Mesendoderm (in vitro differentiated cells): ENCODE data around the gene SCUBE3.
A peak's percentile ranks its signal among the peaks of the same experiment; 100 is the strongest.

Source experiments
- DNase-seq: peaks from one replicate; pipeline ENCODE4 v3.0.0; 2013
- H2AK5ac ChIP-seq: 2 replicates; pipeline ENCODE4 v1.6.1; 2013; ENCODE audit warnings: low read length, inconsistent platforms
- H2BK120ac ChIP-seq: 2 replicates; pipeline ENCODE4 v1.6.1; 2013; ENCODE audit warnings: low read depth, mild to moderate bottlenecking, low read length, moderate library complexity, mixed read lengths
- H2BK15ac ChIP-seq: replicated peaks from 2 replicates; pipeline ENCODE4 v1.6.1; 2013; ENCODE audit warnings: low read depth, mild to moderate bottlenecking, moderate library complexity
- H2BK5ac ChIP-seq: 2 replicates; pipeline ENCODE4 v1.6.1; 2013; ENCODE audit warnings: low read length, inconsistent platforms
- H3K18ac ChIP-seq: 2 replicates; pipeline ENCODE4 v1.6.1; 2013; ENCODE audit warnings: mild to moderate bottlenecking, low read length, mixed read lengths
- H3K23ac ChIP-seq: one replicate; pipeline ENCODE4 v1.6.1; 2013; ENCODE audit warnings: low read length
- H3K27ac ChIP-seq: 2 replicates; pipeline ENCODE4 v1.5.1; 2013; ENCODE audit warnings: low read depth, mild to moderate bottlenecking, inconsistent platforms, low read length, moderate library complexity
- H3K27me3 ChIP-seq: 2 replicates; pipeline ENCODE4 v1.6.1; 2013; ENCODE audit warnings: low read length, control low read depth, mild to moderate bottlenecking, inconsistent platforms; ENCODE audit not compliant: insufficient read depth, poor library complexity
- H3K36me3 ChIP-seq: 2 replicates; pipeline ENCODE4 v1.6.1; 2013; ENCODE audit warnings: low read length, inconsistent platforms; ENCODE audit not compliant: control insufficient read depth, insufficient read depth
- H3K4ac ChIP-seq: one replicate; pipeline ENCODE4 v1.6.1; 2013; ENCODE audit warnings: low read depth, mild to moderate bottlenecking, low read length, moderate library complexity
- H3K4me1 ChIP-seq: 2 replicates; pipeline ENCODE4 v1.6.1; 2013; ENCODE audit warnings: low read depth, low read length, inconsistent platforms; ENCODE audit not compliant: control insufficient read depth
- H3K4me2 ChIP-seq: 2 replicates; pipeline ENCODE4 v1.6.1; 2013; ENCODE audit warnings: low read length
- H3K4me3 ChIP-seq: 2 replicates; pipeline ENCODE4 v1.5.1; 2013; ENCODE audit warnings: mild to moderate bottlenecking, low read length
- H3K56ac ChIP-seq: one replicate; pipeline ENCODE4 v1.6.1; 2013; ENCODE audit warnings: low read length
- H3K79me1 ChIP-seq: 2 replicates; pipeline ENCODE4 v1.6.1; 2013; ENCODE audit warnings: low read length, inconsistent platforms
- H3K79me2 ChIP-seq: 2 replicates; pipeline ENCODE4 v1.6.1; 2013; ENCODE audit warnings: mild to moderate bottlenecking, low read length; ENCODE audit not compliant: control insufficient read depth, insufficient read depth
- H3K9ac ChIP-seq: 2 replicates; pipeline ENCODE4 v1.6.1; 2013; ENCODE audit warnings: low read length, inconsistent platforms
- H4K5ac ChIP-seq: one replicate; pipeline ENCODE4 v1.6.1; 2013; ENCODE audit warnings: low read length
- H4K8ac ChIP-seq: one replicate; pipeline ENCODE4 v1.6.1; 2013; ENCODE audit warnings: low read depth, mild to moderate bottlenecking, control low read depth, low read length, moderate library complexity
- WGBS: extraction: QIAGEN DNeasy Blood & Tissue Kit; methylation state at CpG from one replicate; pipeline ENCODE4 v1.1.7; 2013; ENCODE audit warnings: low lambda C conversion rate, missing lambda C conversion rate; ENCODE audit not compliant: insufficient coverage; ENCODE audit errors: extremely low coverage; 5-methylcytosine and 5-hydroxymethylcytosine counted together

SCUBE3 gene

GRCh38 chr6:35183281-35183680, 30.5 kb upstream of the SCUBE3 start:
- H3K23ac ChIP-seq: no peak overlapping the region
- no peak overlapping the region for H3K4me3 ChIP-seq
- no peak for DNase-seq
- no peak overlapping the region for H3K27ac ChIP-seq
- H2BK5ac ChIP-seq: no peak overlapping the region
- H2BK120ac ChIP-seq: no peak overlapping the region
- H3K18ac ChIP-seq: no peak overlapping the region
- no peak overlapping the region for H3K4me2 ChIP-seq
- no peaks in the 10 kb centered on the region for H3K36me3 ChIP-seq
- H3K56ac ChIP-seq: no peak overlapping the region
- H3K4ac ChIP-seq: no peak overlapping the region
- H3K27me3 ChIP-seq: no peaks in the 10 kb centered on the region
- H4K5ac ChIP-seq: no peak overlapping the region
- no peak overlapping the region for H4K8ac ChIP-seq
- WGBS: no CpG with 5 or more reads among the region's 2 CpGs
- H3K9ac ChIP-seq: no peak overlapping the region
- H2AK5ac ChIP-seq: no peak overlapping the region
- H3K79me2 ChIP-seq: no peaks in the 10 kb centered on the region
- H3K4me1 ChIP-seq: peaks cover 6% of the 10 kb centered on the region
- H2BK15ac ChIP-seq: no peak overlapping the region
- no peaks in the 10 kb centered on the region for H3K79me1 ChIP-seq

- Histone ChIP-seq H3K4me1 (peaks cover 6% of the 10 kb centered on the region), H3K27me3 (no peaks in the 10 kb centered on the region), H3K79me2 (no peaks in the 10 kb centered on the region), H2AK5ac (no peak overlapping the region), H3K27ac (no peak overlapping the region), H3K79me1 (no peaks in the 10 kb centered on the region), H3K9ac (no peak overlapping the region), H3K4me2 (no peak overlapping the region), H3K56ac (no peak overlapping the region), H4K8ac (no peak overlapping the region), H3K23ac (no peak overlapping the region), H3K4ac (no peak overlapping the region), H3K18ac (no peak overlapping the region), H4K5ac (no peak overlapping the region), H2BK120ac (no peak overlapping the region), H3K36me3 (no peaks in the 10 kb centered on the region), H3K4me3 (no peak overlapping the region), H2BK5ac (no peak overlapping the region), H2BK15ac (no peak overlapping the region)
- no CpG with 5 or more reads among the region's 2 CpGs for WGBS
- DNase-seq: no peak
Observed at GRCh38 chr6:35183935-35184334, 29.8 kb upstream of the SCUBE3 start.

GRCh38 chr6:35184580-35185301, 29.0 kb upstream of the SCUBE3 start:
- H3K27me3 ChIP-seq: no peaks in the 10 kb centered on the region
- H3K18ac ChIP-seq: no peak overlapping the region
- H2BK15ac ChIP-seq: no peak overlapping the region
- H3K79me1 ChIP-seq: no peaks in the 10 kb centered on the region
- no peak overlapping the region for H3K23ac ChIP-seq
- no peak overlapping the region for H3K4ac ChIP-seq
- no peak overlapping the region for H3K9ac ChIP-seq
- no peak overlapping the region for H3K4me2 ChIP-seq
- no peaks in the 10 kb centered on the region for H3K79me2 ChIP-seq
- no peak overlapping the region for H3K4me3 ChIP-seq
- H3K4me1 ChIP-seq: peaks cover 6% of the 10 kb centered on the region
- DNase-seq: no peak
- H2AK5ac ChIP-seq: no peak overlapping the region
- no peak overlapping the region for H3K27ac ChIP-seq
- no CpG with 5 or more reads among the region's 9 CpGs for WGBS
- H3K56ac ChIP-seq: no peak overlapping the region
- no peak overlapping the region for H2BK5ac ChIP-seq
- H2BK120ac ChIP-seq: no peak overlapping the region
- no peaks in the 10 kb centered on the region for H3K36me3 ChIP-seq
- H4K5ac ChIP-seq: no peak overlapping the region
- H4K8ac ChIP-seq: no peak overlapping the region

- H4K5ac ChIP-seq: no peak overlapping the region
- no peaks in the 10 kb centered on the region for H3K79me2 ChIP-seq
- H3K18ac ChIP-seq: no peak overlapping the region
- H2BK15ac ChIP-seq: no peak overlapping the region
- no peak overlapping the region for H2BK120ac ChIP-seq
- no peak overlapping the region for H2AK5ac ChIP-seq
- no peak overlapping the region for H3K23ac ChIP-seq
- no peak overlapping the region for H3K4me3 ChIP-seq
- no peak overlapping the region for H3K27ac ChIP-seq
- DNase-seq: no peak
- H3K36me3 ChIP-seq: no peaks in the 10 kb centered on the region
- peaks cover 6% of the 10 kb centered on the region for H3K4me1 ChIP-seq
- no CpG with 5 or more reads among the region's 6 CpGs for WGBS
- H4K8ac ChIP-seq: no peak overlapping the region
- no peak overlapping the region for H3K9ac ChIP-seq
- no peak overlapping the region for H3K56ac ChIP-seq
- no peak overlapping the region for H2BK5ac ChIP-seq
- H3K27me3 ChIP-seq: no peaks in the 10 kb centered on the region
- H3K79me1 ChIP-seq: no peaks in the 10 kb centered on the region
- no peak overlapping the region for H3K4me2 ChIP-seq
- no peak overlapping the region for H3K4ac ChIP-seq
Observed at GRCh38 chr6:35185302-35185681, 28.5 kb upstream of the SCUBE3 start.

- Histone ChIP-seq H2AK5ac (no peak overlapping the region), H3K4me3 (no peak overlapping the region), H3K27me3 (no peaks in the 10 kb centered on the region), H3K79me2 (no peaks in the 10 kb centered on the region), H3K79me1 (no peaks in the 10 kb centered on the region), H3K56ac (no peak overlapping the region), H3K27ac (no peak overlapping the region), H3K4me2 (no peak overlapping the region), H2BK5ac (no peak overlapping the region), H3K36me3 (no peaks in the 10 kb centered on the region), H3K4me1 (peaks cover 6% of the 10 kb centered on the region), H4K5ac (no peak overlapping the region), H3K9ac (no peak overlapping the region), H3K23ac (no peak overlapping the region), H2BK120ac (no peak overlapping the region), H3K4ac (no peak overlapping the region), H4K8ac (no peak overlapping the region), H3K18ac (no peak overlapping the region), H2BK15ac (no peak overlapping the region)
- WGBS: no CpG with 5 or more reads among the region's 1 CpG
- DNase-seq: peak; percentile 75
Observed at GRCh38 chr6:35185971-35186370, 27.8 kb upstream of the SCUBE3 start.

- Histone ChIP-seq H3K4me2 (no peak overlapping the region), H3K4me1 (peaks cover 6% of the 10 kb centered on the region), H3K4ac (no peak overlapping the region), H2AK5ac (no peak overlapping the region), H3K79me1 (no peaks in the 10 kb centered on the region), H3K4me3 (no peak overlapping the region), H3K23ac (no peak overlapping the region), H3K27me3 (no peaks in the 10 kb centered on the region), H4K8ac (no peak overlapping the region), H3K27ac (no peak overlapping the region), H3K36me3 (no peaks in the 10 kb centered on the region), H3K79me2 (no peaks in the 10 kb centered on the region), H4K5ac (no peak overlapping the region), H3K9ac (no peak overlapping the region), H2BK5ac (no peak overlapping the region), H3K18ac (no peak overlapping the region), H3K56ac (no peak overlapping the region), H2BK15ac (no peak overlapping the region), H2BK120ac (no peak overlapping the region)
- no CpG with 5 or more reads among the region's 2 CpGs for WGBS
- no peak for DNase-seq
Observed at GRCh38 chr6:35186571-35186970, 27.2 kb upstream of the SCUBE3 start.
